Heart right ventricle (tissue), 16 donors: ENCODE results near the gene FAF1. TPM values are rescaled to one million over a fixed set of nuclear protein-coding genes. Genes with fewer than 3 reads are reported as not detected.

Experiments used
- ATAC-seq, 8 donors: fragments of 200-7000 bp; cut with Tn5 transposase; one replicate each; pipeline ENCODE4 v1.9.1; 2020; ENCODE audit warnings: mild to moderate bottlenecking in 8 of 8, moderate library complexity in 8 of 8, moderate number of reproducible peaks in 1 of 8
- DNase-seq, 2 donors: peaks; one replicate each; pipeline ENCODE4 v3.0.0-alpha.2; 2020
- H3K27ac ChIP-seq, 10 donors: fragments of 200-600 bp; sonication (generic) in 2 of 10; one replicate each; pipeline versions ENCODE4 v1.5.0 to v1.8.0; 2020 to 2022; ENCODE audit warnings: mild to moderate bottlenecking in 3 of 10
- H3K27me3 ChIP-seq, 7 donors: fragments of 200-600 bp; one replicate each; pipeline ENCODE4 v1.8.0; 2021 to 2022; ENCODE audit warnings: mild to moderate bottlenecking in 2 of 7
- H3K36me3 ChIP-seq, 9 donors: fragments of 200-600 bp; sonication (generic) in 1 of 9; one replicate each; pipeline versions ENCODE4 v1.5.0 to v1.8.0; 2020 to 2022; ENCODE audit warnings: mild to moderate bottlenecking in 2 of 9
- H3K4me1 ChIP-seq, 9 donors: fragments of 200-600 bp; sonication (generic) in 1 of 9; one replicate each; pipeline versions ENCODE4 v1.5.0 to v1.8.0; 2020 to 2022; ENCODE audit warnings: mild to moderate bottlenecking in 4 of 9
- H3K4me3 ChIP-seq, 10 donors: fragments of 200-600 bp; sonication (generic) in 2 of 10; one replicate each; pipeline versions ENCODE4 v1.5.0 to v1.8.0; 2020 to 2022; ENCODE audit warnings: mild to moderate bottlenecking in 7 of 10, moderate library complexity in 2 of 10
- H3K9me3 ChIP-seq, 11 donors: fragments of 200-600 bp in 10 of 11; sonication (generic) in 2 of 11; one replicate each; pipeline versions ENCODE4 v1.5.0 to v1.8.0; 2013 to 2022; ENCODE audit warnings: mild to moderate bottlenecking in 2 of 11, control low read depth in 1 of 11, moderate library complexity in 1 of 11
- WGBS, 2 donors: extraction: QIAGEN DNeasy Blood & Tissue Kit; methylation state at CpG; one replicate each; pipeline ENCODE4 v1.1.7; 2013; ENCODE audit warnings: inconsistent platforms in 1 of 2; 5-methylcytosine and 5-hydroxymethylcytosine counted together
- intact Hi-C, 10 donors: fragments of 100-400 bp; cut with DNase I; formaldehyde crosslinking; loops; one replicate each; pipeline versions ENCODE4 v1.11.1 to v1.14.2; 2022
- polyA plus RNA-seq, 2 donors: library from polyadenylated mRNA; stranded (reverse); fragments of 200-250 nt; gene quantifications; one replicate each; pipeline ENCODE4 v1.2.3, GENCODE V29; 2013
- total RNA-seq, 10 donors: library from RNA; stranded (reverse); fragmentation: NEBNext Ultra II Directional in 3 of 10; extraction: Animal tissue kit (Norgen Biotek cat#: 25700) in 3 of 10; gene quantifications; one replicate each; pipeline versions ENCODE4 v1.2.1 to v1.2.4, GENCODE V29; 2021 to 2023
- TF ChIP-seq, protein P1 (sequence below), 9 donors: fragments of 200-600 bp; sonication (generic) in 2 of 9; IDR thresholded peaks; one replicate each; pipeline versions ENCODE4 v1.5.0 to v1.8.0; 2021 to 2022; ENCODE audit warnings: antibody characterized with exemption in 9 of 9, mild to moderate bottlenecking in 5 of 9, moderate library complexity in 1 of 9
- donor health status: Arrhythmogenic right ventricular cardiomyopathy.
- donor health status: ischemic (EF 13 %, LVEDD 7.1; RV severe dilation, severe dysfunction).
- donor health status: healthy with polysubstance abuse.
- donor health status: DM: no; HTN: yes; CAD: no.
- donor health status: DM: no; HTN: no; CAD: no.
- donor health status: ischemic (EF 25% LVEDD 6.9; RV normal size, moderate dysfunction).
- donor health status: ischemic (EF 25% LVEDD 5.7; RV mildly dilated, moderate dysfunction).
- donor health status: healthy.
- donor health status: DM: yes; HTN: yes; CAD: no.
- donor health status: Ischemic cardiomyopathy.
- donor health status: ischemic (EF 35%, LVEDD 5.7; RV mildly dilated, moderate dysfunction).
- donor health status: nonischemic (EF 11% LVEDD 7.7; RV severe dilation, severe dysfunction).
- donor health status: DM: yes; HTN: yes; CAD: no.
- donor health status: PGD.
- donor health status: ischemic (EF 29% LVEDD 5.4; RV normal size, mild dysfunction).
- donor health status: nonischemic (EF 23%, LVEDD 6.1; RV moderate dilation, normal function).

Gene FAF1
- total and polyA plus RNA-seq, 12 donors: 30.9 to 102 (median 88.9) TPM

DNA sequence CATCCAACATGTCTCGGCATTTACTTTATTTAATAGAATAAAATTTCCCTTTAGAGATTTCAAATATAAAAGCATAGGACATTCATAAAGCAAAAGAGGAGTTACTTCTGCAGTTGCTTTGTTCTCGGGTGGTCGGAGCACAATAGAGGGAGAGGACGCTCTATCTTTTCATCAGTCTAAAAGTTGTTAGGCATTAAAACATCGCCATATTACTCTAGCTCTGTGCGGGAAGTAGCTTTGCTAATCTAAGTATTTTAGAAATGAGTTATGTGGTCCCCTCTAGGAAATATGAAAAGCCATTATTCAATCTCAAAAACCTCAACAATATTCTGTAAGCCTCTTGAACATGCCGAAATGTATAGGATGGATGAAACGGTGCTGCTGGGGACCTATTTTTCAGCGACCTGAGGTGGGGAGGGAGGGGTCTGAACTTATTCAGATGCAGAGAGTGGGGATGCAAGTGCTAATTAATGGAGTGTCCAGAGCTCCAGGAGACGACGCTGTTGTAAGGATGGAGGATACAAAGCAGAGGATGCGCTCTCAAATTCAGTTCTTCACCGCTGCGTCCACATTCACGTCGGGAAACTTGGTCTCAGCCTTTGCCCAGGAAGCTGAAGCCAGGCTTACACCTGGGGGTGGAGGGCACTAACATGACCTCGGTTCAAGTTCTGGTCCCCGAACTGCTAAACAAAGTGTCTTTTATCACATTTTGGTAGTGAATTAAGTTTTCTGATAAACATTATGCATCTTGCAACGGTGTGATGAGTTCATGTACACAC is 16.2 kb upstream of the FAF1 start:
- TF ChIP-seq, protein P1, sequence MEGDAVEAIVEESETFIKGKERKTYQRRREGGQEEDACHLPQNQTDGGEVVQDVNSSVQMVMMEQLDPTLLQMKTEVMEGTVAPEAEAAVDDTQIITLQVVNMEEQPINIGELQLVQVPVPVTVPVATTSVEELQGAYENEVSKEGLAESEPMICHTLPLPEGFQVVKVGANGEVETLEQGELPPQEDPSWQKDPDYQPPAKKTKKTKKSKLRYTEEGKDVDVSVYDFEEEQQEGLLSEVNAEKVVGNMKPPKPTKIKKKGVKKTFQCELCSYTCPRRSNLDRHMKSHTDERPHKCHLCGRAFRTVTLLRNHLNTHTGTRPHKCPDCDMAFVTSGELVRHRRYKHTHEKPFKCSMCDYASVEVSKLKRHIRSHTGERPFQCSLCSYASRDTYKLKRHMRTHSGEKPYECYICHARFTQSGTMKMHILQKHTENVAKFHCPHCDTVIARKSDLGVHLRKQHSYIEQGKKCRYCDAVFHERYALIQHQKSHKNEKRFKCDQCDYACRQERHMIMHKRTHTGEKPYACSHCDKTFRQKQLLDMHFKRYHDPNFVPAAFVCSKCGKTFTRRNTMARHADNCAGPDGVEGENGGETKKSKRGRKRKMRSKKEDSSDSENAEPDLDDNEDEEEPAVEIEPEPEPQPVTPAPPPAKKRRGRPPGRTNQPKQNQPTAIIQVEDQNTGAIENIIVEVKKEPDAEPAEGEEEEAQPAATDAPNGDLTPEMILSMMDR (IDR thresholded peaks at IDR 0.05): no peak
- peaks cover 0 to 43% (median 0%) of the 10 kb centered on the region in 7 donors for H3K27me3 ChIP-seq
- DNase-seq (peak in 1 of 2 donors; percentile 9), ATAC-seq (peak in 4 of 8 donors; percentile 18 to 28 (median 26))
- H3K9me3 ChIP-seq: no peaks in the 10 kb centered on the region
- WGBS, 2 donors: 33 to 40% methylated on average over 19 of the region's 19 CpGs
- peak overlapping the region; percentile 97 to 100 (median 99) for H3K27ac ChIP-seq
- no peaks in the 10 kb centered on the region for H3K36me3 ChIP-seq
- intact Hi-C loops: loop anchor here in 2 of 10 donors (10.0 kb wide), 2 partner anchors 201 to 539 kb away; partner anchors contain the start of gene EPS15 (in 1 of the 2)
- peaks cover 0 to 54% (median 26%) of the 10 kb centered on the region in 9 donors for H3K4me1 ChIP-seq
- H3K4me3 ChIP-seq: peak overlapping the region in 9 of 10 donors; percentile 75 to 94 (median 89)

DNA sequence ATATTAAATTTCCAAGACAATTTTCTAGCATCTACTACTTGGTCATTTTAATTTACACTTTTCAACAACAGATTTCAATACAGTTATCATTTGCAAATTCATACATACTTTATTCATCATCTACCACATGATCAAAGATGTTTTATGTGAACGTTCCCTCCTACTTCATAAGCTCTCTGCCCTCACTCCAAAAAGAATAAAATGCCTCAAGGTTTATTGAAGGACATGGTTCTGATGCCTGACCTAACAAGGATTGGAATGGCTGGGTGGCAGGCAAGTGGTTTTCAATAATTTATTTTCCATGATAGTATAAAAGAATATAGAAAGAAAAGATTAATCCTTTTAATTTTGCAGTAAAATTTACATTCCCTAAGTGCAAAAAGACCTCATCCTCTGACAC is 15.4 kb upstream of the FAF1 start:
- Histone ChIP-seq H3K9me3 (no peaks in the 10 kb centered on the region), H3K4me3 (peak overlapping the region in 2 of 10 donors; percentile 89), H3K27ac (peak overlapping the region in 5 of 10 donors; percentile 11 to 99 (median 99)), H3K36me3 (no peaks in the 10 kb centered on the region), H3K4me1 (peaks cover 0 to 62% (median 28%) of the 10 kb centered on the region in 9 donors), H3K27me3 (peaks cover 0 to 34% (median 0%) of the 10 kb centered on the region in 7 donors)
- intact Hi-C loops: loop anchor here in 2 of 10 donors (10.0 kb wide), 2 partner anchors 201 to 539 kb away; partner anchors contain the start of gene EPS15 (in 1 of the 2)
- no peak for ATAC-seq
- TF ChIP-seq, protein P1 (IDR thresholded peaks at IDR 0.05): no peak
- DNase-seq: no peak
- WGBS, 2 donors: 73 to 74% methylated on average over 1 of the region's 1 CpG

DNA sequence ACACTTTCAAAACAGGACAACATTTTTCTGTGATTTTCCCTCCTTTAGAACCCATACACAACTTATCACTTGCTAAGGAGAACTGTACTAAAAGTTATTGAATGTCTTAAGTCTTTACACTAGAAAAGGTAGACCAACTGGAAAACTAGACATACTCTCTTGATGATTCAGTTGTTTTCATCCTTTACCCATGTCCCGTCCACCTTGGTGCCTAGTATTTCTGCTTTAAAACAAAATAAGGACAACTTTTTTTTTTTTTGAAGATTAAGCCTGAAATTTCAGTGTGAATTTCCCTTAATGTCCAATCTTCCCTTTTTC is 14.5 kb upstream of the FAF1 start:
- intact Hi-C loops: loop anchor here in 2 of 10 donors (10.0 kb wide), 2 partner anchors 200 to 540 kb away; partner anchors contain the start of gene EPS15 (in 1 of the 2)
- Histone ChIP-seq H3K9me3 (no peaks in the 10 kb centered on the region), H3K27me3 (peaks cover 0 to 25% (median 0%) of the 10 kb centered on the region in 7 donors), H3K4me1 (peaks cover 0 to 57% (median 20%) of the 10 kb centered on the region in 9 donors), H3K27ac (peak overlapping the region in 2 of 10 donors; percentile 99), H3K4me3 (peak overlapping the region in 1 of 10 donors; percentile 10), H3K36me3 (no peaks in the 10 kb centered on the region)
- no peak for ATAC-seq
- TF ChIP-seq, protein P1 (IDR thresholded peaks at IDR 0.05): no peak
- DNase-seq: no peak
- 85 to 95% methylated on average over 1 of the region's 1 CpG for WGBS, 2 donors

DNA sequence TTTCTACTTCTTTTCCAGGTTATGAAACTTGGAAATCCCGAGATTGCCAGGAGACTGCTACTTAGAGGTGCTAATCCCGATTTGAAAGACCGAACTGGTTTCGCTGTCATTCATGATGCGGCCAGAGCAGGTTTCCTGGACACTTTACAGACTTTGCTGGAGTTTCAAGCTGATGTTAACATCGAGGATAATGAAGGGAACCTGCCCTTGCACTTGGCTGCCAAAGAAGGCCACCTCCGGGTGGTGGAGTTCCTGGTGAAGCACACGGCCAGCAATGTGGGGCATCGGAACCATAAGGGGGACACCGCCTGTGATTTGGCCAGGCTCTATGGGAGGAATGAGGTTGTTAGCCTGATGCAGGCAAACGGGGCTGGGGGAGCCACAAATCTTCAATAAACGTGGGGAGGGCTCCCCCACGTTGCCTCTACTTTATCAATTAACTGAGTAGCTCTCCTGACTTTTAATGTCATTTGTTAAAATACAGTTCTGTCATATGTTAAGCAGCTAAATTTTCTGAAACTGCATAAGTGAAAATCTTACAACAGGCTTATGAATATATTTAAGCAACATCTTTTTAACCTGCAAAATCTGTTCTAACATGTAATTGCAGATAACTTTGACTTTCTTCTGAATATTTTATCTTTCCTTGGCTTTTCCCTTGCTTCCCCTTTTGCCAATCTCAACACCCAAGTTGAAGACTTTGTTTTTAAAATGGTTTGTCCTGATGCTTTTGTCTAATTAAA is 14.0 kb upstream of the FAF1 start:
- 84 to 90% methylated on average over 13 of the region's 13 CpGs for WGBS, 2 donors
- TF ChIP-seq, protein P1 (IDR thresholded peaks at IDR 0.05): no peak
- Histone ChIP-seq H3K4me3 (peak overlapping the region in 2 of 10 donors; percentile 6 to 10), H3K4me1 (peaks cover 0 to 52% (median 18%) of the 10 kb centered on the region in 9 donors), H3K27ac (peak overlapping the region in 3 of 10 donors; percentile 50 to 99 (median 98)), H3K36me3 (no peaks in the 10 kb centered on the region), H3K9me3 (no peaks in the 10 kb centered on the region), H3K27me3 (peaks cover 0 to 22% (median 0%) of the 10 kb centered on the region in 7 donors)
- DNase-seq: no peak
- intact Hi-C loops: loop anchor here in 2 of 10 donors (10.0 kb wide), 2 partner anchors 199 to 541 kb away; partner anchors contain the start of gene EPS15 (in 1 of the 2)
- ATAC-seq: no peak
